ENCODE measurements around the gene INPP5A.

INPP5A gene

DNA sequence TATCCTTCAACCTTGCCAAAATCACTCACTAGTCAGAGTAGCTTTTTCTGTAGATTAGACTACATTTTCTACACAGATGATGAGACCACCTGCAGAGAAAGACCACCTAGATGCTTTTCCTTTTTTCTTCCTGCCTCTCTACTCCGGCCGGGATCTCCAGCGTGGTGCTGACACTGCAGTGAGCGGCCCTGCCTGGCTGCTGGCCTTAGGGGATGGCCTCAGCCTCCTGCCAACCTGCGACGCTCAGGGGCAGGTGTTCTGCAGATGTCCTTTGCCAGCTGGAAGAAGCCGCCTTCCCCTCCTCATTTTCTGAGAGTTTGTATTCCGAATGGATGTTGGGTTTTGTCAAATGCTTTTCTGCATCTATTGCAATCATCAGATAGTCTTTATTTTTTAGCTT lies 291.8 kb downstream of the INPP5A start:
- DNase-seq (ENCODE audit: low read depth), result no peak
- H3K4me3 ChIP-seq (ENCODE audit: low read depth, low read length), result no peak overlapping the region
- TF ChIP-seq, protein P1, sequence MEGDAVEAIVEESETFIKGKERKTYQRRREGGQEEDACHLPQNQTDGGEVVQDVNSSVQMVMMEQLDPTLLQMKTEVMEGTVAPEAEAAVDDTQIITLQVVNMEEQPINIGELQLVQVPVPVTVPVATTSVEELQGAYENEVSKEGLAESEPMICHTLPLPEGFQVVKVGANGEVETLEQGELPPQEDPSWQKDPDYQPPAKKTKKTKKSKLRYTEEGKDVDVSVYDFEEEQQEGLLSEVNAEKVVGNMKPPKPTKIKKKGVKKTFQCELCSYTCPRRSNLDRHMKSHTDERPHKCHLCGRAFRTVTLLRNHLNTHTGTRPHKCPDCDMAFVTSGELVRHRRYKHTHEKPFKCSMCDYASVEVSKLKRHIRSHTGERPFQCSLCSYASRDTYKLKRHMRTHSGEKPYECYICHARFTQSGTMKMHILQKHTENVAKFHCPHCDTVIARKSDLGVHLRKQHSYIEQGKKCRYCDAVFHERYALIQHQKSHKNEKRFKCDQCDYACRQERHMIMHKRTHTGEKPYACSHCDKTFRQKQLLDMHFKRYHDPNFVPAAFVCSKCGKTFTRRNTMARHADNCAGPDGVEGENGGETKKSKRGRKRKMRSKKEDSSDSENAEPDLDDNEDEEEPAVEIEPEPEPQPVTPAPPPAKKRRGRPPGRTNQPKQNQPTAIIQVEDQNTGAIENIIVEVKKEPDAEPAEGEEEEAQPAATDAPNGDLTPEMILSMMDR (IDR thresholded peaks at IDR 0.05; ENCODE audit: low read depth, low read length, missing control alignments), result no peak

DNA sequence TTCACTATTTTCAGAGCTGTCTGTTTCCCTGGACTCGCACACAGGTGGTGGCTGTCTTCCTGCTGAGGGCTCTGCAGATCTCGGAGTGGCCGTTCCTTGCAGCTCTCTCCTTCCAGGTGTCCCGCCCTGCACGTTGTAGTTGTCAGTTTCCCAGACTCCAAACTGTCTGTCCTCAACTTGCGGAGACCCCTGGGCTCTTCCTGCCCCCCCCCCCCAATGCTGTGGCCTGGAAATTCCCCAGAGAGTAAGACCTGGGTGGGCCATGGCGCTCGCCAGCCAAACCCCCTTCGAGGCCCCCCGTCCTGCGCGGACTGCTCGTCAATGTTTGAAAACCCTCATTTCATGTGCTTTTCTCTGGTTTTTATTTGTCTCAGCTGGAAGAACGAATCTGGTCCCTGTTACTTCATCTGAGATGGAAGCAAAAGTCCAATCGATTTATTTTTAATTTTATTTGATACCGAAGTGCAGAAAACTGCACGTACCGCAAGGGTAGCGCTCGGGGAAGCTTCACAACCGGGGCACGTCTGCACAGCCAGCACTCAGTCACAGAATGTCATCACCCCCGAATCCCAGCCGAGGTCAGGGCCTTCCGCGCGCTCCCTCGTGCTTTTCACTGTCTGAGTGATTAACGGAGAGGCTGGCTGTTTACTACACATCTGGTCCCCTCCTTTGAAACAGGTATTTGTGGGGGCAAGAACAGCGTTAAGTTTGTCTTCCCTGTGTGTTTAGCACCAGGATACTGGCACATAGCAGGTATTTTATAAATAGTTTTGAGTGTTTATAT lies 294.8 kb downstream of the INPP5A start:
- TF ChIP-seq, protein P1 (IDR thresholded peaks at IDR 0.05; ENCODE audit: low read depth, low read length, missing control alignments), result no peak
- no peak for DNase-seq (ENCODE audit: low read depth)
- no peak overlapping the region for H3K4me3 ChIP-seq (ENCODE audit: low read depth, low read length)

Measured in GM12864 (cell line).